HG03521 (cell line): ENCODE results near the gene CA5A.

Source experiments
- ATAC-seq: cut with Tn5 transposase; IDR thresholded peaks from one replicate; pipeline ENCODE4 v1.9.1; 2021; ENCODE audit warnings: mild to moderate bottlenecking, moderate library complexity; ENCODE audit not compliant: unreplicated experiment

The CA5A gene

GRCh38 chr16:87964049-87964659 is 27.8 kb upstream of the CA5A start:
- ATAC-seq, result no peak

DNA sequence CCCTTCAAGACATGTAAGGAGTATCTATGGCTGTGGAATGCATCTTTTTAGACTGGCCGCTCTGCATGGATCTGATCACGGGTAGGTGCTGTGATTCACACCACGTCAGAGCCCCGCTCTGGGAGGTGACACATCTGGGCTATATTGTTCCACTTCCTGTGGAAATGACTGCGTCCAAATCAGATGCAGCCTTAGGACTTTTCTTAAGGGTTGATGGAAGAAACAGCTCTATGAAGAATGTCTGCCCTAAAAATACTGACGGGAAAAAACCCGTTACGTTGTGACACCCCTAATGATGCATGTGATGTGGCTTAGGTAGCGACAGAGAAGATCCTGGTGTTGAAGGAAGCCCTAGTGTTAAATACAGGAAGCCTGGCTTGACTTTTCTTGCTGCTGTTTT is 27.1 kb upstream of the CA5A start:
- ATAC-seq, result no peak

- no peak for ATAC-seq
Observed at GRCh38 chr16:87961623-87962022, 25.3 kb upstream of the CA5A start.

GRCh38 chr16:87960852-87961251 is 24.5 kb upstream of the CA5A start:
- no peak for ATAC-seq

GRCh38 chr16:87960296-87960695 is 24.0 kb upstream of the CA5A start:
- ATAC-seq, result no peak

- ATAC-seq, result no peak
Observed at GRCh38 chr16:87959391-87959990, 23.2 kb upstream of the CA5A start.

- no peak for ATAC-seq
Observed at GRCh38 chr16:87958632-87959031, 22.3 kb upstream of the CA5A start.

DNA sequence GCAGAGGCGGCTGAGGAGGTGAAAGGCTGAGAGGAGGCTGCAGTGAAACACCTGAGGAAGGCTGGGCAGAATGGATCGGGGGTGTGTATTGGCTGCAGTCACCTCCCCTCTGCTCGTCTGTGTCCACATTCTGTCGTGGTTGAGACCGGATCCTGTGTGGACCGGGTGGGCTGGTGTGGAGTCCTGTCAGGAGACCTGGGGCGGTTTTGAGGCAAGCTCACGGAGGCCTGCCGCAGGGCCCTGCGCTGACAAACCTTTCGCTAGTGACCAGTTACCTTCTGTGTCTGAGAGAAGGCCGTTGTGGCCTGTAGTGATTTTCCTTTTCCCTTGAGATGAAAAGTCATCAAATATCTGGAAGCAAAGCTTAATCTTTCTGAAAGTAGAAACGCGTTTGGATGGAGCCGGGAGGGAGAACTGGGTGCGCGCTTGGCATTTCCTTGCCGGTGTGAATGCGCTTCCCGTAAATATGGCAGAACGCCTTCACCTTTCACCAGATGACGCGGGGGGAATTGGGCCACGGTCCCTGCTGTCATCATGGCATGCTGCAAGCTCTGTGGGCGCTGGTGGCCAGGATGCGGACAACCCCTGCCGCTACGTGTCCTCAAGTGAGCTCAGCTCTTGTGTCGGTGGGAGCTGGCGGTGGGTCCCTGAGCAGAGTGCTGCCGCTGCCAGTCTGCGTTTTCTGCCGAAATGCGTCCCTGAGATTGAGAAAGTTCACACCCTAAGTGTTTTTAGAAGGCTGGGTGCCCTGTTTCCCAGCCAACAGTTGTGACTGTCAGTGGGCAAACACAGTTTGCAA is 21.2 kb upstream of the CA5A start:
- ATAC-seq, result no peak

- ATAC-seq, result no peak
Observed at GRCh38 chr16:87956365-87957231, 20.3 kb upstream of the CA5A start.

DNA sequence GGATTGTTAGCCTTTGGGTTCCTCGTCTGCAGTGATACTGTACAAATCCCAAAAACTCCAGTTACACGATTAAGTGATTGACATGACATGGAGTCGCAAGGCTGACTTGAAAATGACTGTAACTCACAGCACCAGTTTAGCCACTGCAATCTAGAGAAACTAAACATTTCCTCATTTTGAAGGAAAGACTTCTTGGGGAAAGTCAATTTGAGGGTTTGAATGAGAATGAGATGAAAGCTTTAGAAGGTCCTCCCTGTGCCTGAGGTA is 19.7 kb upstream of the CA5A start:
- ATAC-seq, result no peak

GRCh38 chr16:87955302-87956097 is 19.2 kb upstream of the CA5A start:
- ATAC-seq, result no peak

- no peak for ATAC-seq
Observed at GRCh38 chr16:87954826-87955225, 18.5 kb upstream of the CA5A start.

DNA sequence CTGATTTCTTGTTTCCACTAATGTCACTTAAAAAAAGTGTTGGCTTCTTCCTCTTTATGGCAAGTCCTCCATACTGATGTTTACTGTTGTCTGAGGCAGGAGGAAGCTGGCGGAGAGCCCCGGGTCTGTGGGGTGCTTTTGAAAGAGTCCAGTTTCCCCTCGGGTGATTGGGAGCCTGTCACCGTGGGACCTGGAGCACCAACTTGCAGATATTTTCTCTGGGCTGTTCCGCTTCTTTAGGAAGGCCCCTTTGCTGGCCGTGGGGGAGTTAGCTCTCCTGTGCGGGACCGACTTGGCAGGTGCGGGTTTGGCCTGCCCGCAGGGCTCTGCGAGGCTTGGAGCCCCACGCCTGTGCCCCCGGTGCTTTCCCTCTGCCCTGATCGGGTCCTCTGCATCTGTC is 18.0 kb upstream of the CA5A start:
- no peak for ATAC-seq

DNA sequence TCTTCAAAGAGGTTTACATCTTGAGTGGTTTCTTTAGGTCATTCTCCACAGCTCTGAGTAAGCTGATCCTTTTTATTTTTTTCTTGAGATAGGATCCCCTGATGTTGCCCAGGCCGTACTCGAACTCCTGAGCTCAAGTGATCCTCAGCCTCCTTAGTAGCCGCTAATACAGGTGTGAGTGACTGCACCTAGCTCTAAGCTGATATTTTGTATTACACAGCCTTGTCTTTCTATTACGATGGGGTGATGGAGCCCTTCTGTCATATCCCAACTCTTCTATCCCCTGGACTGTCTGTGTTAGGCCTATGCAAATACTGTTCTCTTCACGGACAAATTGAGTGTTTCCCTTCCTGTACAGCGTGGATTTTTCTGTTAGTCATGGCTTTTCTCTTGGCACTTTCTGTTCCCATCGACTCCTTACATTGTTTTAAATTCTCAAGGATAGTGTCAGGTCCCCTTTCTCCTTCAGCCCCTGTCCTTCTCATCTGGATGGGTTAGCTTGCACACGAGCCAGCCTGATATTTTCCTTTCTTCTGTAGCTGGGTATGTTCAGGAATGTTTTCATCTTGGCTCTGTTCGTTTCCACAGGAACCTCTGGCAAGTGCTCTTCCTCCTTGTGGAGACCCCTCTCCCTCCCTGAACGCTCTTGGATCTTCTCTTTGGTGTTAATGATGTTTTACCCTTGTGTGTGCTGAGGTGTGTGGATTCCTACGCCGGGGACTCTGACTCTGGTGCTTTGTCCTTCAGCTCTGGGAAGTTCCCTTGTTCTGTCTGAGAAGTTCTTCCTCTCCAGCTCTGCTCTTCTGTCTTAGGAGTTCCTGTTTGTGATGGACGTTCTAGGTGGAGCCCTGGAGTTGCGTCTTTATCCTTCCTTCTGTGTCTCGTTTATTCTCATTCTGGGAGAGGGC is 17.2 kb upstream of the CA5A start:
- ATAC-seq, result no peak

DNA sequence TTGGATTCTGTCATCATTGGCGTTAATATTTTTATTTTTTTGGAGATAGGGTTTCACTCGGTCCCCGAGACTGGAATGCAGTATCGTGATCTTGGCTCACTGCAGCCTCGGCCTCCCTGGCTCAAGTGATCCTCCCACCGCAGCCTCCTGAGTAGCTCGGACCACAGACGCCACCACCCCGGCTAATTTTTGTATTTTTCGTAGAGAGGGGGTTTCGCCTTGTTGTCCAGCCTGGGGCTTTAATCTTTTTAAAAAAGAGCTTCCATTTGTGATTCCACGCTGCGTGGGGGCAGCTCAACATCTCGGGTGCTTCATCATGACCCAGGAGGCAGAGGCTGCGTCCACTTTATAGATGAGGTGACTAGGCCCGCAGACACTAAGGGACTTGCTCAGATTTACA is 16.4 kb upstream of the CA5A start:
- no peak for ATAC-seq

GRCh38 chr16:87951552-87952538 is 15.5 kb upstream of the CA5A start:
- ATAC-seq, result no peak

GRCh38 chr16:87950765-87951551 is 14.6 kb upstream of the CA5A start, which contains the start of gene BANP:
TSS of gene BANP (plus strand) at chr16:87951434. CDS start at chr16:87975116, 23,682 bp downstream.
- peak; percentile 81 for ATAC-seq
